NCI-H69 (cell line): ENCODE results near the gene NRBF2.
"Not testable (repeated sequence)": the region's sequence is repeated elsewhere in the genome, so short reads cannot be mapped to it uniquely, and the experiment has no call there.

ENCODE experiments used
- DNase-seq: peaks from one replicate; lab custom pipeline; 2025; lab: John Stamatoyannopoulos, UW

NRBF2 gene

GRCh38 chr10:63133056-63133820 is at the start of gene NRBF2:
Gene NRBF2 (plus strand): TSS chr10:63133328. CDS start chr10:63133471, 143 bp downstream.
- DNase-seq = peak; percentile 97

GRCh38 chr10:63083406-63083805 is 49.7 kb upstream of the NRBF2 start:
- DNase-seq = not testable (repeated sequence)

GRCh38 chr10:63083904-63084689 is 49.0 kb upstream of the NRBF2 start:
- peak; percentile 68 for DNase-seq

- no peak for DNase-seq
Observed at GRCh38 chr10:63084690-63085382, 48.3 kb upstream of the NRBF2 start.

- DNase-seq = no peak
Observed at GRCh38 chr10:63093227-63093626, 39.9 kb upstream of the NRBF2 start.

- no peak for DNase-seq
Observed at GRCh38 chr10:63094405-63094804, 38.7 kb upstream of the NRBF2 start.

GRCh38 chr10:63094881-63095280 is 38.2 kb upstream of the NRBF2 start:
- DNase-seq = no peak

GRCh38 chr10:63099734-63100133 is 33.4 kb upstream of the NRBF2 start:
- no peak for DNase-seq

- not testable (repeated sequence) for DNase-seq
Observed at GRCh38 chr10:63101091-63101490, 32.0 kb upstream of the NRBF2 start.

- DNase-seq = not testable (repeated sequence)
Observed at GRCh38 chr10:63102279-63102883, 30.7 kb upstream of the NRBF2 start.

GRCh38 chr10:63103178-63103577 is 29.9 kb upstream of the NRBF2 start:
- not testable (repeated sequence) for DNase-seq

GRCh38 chr10:63103971-63104409 is 29.1 kb upstream of the NRBF2 start:
- DNase-seq = no peak

- no peak for DNase-seq
Observed at GRCh38 chr10:63105225-63106110, 27.7 kb upstream of the NRBF2 start.

- DNase-seq = no peak
Observed at GRCh38 chr10:63106111-63106755, 26.9 kb upstream of the NRBF2 start.

- DNase-seq = no peak
Observed at GRCh38 chr10:63107943-63108437, 25.1 kb upstream of the NRBF2 start.

- DNase-seq = no peak
Observed at GRCh38 chr10:63110940-63111339, 22.2 kb upstream of the NRBF2 start.

GRCh38 chr10:63114031-63114814 is 18.9 kb upstream of the NRBF2 start:
- DNase-seq = no peak

- DNase-seq = no peak
Observed at GRCh38 chr10:63115732-63116383, 17.3 kb upstream of the NRBF2 start.

- no peak for DNase-seq
Observed at GRCh38 chr10:63116452-63117072, 16.6 kb upstream of the NRBF2 start.
